ENCODE data around the gene PXMP4.

The PXMP4 gene

DNA sequence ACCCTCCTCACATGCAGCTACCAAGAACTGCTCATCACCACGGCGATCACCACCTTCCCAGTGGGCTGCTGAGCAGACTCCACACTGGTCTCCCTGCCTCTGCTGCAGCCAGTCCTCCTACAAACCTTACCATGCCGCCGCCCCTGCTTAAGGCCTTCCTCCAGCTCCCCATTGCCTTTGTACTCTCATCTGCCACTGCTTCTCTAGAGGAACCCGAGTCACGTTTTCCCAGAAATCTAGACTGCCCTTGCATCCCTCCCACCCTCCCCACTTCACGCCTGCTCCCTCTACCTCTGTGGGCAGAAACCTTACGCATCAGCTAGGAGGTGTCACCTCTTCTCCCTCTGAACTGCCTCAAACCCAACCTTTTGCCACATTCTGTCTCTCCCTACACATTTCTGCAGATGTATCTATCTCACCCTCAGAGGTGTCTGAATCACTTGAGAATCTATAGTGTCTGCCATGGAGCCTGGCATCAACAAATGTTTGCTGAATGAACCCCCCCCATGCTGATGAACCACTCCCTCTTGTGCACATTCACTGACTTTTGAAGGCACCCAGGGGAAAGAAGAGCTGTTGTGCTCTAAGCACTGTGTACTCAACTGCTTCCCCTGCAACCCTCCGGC lies 38.3 kb downstream of the PXMP4 start:
- DNase-seq (ENCODE audit: low read depth) = no peak

DNA sequence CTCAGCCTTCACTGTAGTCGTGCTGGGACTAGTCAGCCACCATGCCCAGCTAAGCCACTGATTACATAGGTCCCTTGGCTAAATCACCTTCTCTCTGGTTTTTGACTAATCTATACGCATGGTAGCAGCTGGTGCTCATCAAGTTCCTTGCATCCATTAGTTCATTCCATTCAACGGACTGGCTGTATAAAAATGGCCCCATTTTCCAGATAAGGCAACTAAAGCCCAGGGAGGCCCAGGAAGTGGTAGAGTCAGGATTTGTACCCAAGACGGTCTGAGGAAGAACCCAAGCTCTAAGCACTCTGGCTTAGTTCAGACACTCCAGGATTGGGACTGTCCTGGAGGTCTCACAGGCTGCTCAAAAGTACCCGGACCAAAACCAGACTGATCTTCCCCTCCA lies 38.8 kb downstream of the PXMP4 start:
- DNase-seq (ENCODE audit: low read depth) = no peak

DNA sequence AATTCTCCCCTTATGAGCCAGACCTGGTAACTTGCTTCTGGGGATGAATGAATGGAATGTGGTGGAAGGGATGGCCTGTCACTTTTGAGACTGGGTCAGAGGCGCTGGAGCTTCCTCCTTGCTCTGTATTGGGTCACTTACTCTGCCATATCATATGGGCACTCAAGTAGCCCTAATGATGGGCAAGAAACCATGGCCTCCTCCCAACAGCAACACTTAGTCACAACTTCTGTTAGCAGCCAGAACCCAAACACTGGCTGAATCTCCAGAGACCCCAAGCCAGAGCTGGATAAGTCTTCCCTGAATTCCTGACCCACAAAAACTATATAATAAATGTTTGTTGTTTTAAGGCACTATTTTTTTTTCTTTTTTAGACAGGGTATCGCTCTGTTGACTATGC lies 39.4 kb downstream of the PXMP4 start:
- no peak for DNase-seq (ENCODE audit: low read depth)

DNA sequence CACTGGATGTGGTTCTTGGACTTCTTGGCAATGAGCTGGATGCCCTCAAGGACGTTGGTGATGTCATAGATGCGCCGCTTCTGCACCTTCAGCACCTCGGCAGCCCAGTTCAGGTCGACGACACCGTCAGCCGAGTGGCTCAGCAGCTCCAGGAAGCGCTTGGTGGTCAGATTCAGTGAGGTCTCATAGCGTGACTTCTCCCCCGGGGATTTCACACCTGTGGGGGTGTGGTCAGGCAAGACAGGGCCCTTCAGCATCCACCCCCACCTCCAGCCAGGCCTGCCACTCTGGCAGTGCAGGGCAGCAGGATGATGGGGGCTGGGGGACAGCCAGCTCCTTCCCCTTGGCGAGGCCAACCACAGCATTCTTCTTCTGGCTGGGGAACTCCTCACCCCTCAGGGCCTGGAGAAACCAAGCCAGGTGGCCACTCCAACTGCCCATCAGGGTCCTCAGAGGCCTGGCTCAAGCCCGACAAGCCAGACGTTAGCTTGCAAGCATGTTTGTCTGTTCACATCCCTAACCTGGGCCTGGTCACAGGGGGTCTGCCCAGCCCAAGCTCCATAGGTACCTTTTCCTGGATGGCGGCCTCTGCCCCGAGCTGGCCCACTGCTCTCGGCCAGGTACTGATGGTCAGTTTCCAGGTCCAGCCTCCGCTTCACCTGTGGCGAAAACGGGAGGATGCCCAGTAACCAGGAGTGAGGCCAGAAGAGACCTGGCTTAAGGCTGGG lies 40.2 kb downstream of the PXMP4 start:
- no peak for DNase-seq (ENCODE audit: low read depth)

DNA sequence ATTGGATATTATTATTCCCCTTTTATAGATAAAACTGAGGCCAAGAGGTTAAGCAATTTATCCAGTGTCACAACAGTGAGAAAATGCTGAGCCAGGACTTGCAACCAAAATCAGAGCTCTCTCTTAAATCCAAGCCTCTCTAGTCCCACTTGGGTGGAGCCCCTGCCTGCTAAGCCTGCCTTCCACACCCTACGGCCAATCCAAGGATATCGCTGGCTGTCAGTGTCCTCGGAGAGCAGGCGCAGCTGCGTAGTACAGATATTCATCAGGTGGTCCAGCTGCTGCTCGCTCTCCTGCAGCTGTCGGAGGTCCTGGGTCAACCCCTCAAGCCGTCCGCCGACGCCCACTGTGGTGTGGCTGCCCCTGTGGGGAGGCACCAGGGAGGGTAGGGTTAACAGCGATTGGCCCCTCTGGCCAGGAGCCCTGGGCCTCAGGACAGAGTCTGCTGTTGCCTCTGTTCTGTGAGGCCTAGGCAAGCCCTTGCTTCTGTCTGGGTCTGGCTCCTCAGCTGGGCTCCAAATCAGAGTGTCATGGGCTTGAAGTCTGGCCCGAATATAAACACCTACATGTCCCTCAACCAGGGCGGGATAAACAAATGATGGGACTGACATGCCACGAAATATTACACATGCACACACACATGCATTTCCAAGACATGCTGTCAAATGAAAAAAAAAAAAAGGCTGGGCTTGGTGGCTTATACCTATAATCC lies 42.0 kb downstream of the PXMP4 start:
- DNase-seq (ENCODE audit: low read depth) = no peak

DNA sequence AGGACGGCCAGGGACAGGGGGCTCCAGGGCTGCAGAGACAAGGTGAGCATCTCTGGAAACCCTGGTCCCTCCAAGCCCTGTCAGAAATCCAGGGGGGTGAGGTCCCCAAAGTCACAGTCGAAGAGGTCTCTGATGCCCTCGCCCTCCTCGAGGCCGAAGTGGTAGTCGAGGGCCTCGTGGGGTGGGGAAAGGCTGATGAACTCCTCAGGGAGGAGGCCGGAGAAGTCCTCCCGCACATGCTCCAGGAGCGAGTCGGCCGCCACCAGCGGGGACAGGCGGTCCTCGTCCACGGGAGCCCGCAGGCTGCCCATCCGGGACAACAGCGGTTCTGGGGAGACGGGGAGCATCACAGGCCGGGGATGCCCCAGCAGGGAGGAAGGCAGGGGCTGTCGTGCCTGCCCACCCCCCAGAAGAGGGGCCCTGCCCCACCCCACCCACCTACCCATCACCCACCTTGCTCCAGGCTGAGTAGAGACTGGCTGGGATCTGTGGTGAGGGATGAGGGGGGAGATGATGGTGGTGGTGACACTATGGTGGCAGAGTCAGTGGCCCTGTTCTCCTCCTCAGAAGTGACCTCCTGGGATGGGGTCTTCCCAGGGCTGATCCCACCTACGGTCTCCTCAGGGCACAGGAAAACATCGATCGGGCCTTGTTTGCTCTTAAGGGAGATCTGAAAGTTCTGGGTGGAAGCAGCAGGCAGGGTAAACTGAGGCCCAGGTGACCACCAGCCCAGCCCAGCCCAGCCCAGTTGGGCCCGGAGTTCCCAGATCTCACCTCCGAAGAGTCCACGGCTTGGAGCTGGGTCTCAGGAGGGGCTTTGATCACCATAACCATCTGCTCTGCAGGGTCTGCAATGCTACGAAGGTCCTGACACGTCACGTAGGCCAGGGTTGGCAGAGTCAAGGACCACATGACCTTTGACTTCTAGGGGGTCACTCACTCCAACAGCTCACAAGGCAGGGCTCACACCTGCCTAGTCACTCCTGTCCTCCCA lies 43.2 kb downstream of the PXMP4 start:
- DNase-seq (ENCODE audit: low read depth) = no peak

DNA sequence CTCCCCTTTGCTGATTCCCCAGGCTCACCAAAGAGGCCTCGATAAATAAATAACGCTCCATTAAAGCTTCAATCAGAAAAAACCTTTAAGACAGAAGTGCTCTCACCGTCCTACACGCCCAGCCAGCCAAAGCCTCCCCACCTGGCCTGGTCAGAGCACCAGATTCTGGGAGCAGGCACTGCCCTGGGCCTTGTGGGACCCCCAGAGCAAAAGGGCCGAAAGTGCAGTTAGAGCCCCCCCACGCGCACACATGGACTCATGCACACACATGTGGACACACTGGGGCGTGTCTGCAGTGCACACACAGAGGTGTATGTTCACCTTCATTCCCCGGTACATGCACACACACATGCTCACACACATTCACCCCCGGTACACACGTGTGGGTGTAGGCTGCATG lies 44.0 kb downstream of the PXMP4 start:
- DNase-seq (ENCODE audit: low read depth) = no peak

DNA sequence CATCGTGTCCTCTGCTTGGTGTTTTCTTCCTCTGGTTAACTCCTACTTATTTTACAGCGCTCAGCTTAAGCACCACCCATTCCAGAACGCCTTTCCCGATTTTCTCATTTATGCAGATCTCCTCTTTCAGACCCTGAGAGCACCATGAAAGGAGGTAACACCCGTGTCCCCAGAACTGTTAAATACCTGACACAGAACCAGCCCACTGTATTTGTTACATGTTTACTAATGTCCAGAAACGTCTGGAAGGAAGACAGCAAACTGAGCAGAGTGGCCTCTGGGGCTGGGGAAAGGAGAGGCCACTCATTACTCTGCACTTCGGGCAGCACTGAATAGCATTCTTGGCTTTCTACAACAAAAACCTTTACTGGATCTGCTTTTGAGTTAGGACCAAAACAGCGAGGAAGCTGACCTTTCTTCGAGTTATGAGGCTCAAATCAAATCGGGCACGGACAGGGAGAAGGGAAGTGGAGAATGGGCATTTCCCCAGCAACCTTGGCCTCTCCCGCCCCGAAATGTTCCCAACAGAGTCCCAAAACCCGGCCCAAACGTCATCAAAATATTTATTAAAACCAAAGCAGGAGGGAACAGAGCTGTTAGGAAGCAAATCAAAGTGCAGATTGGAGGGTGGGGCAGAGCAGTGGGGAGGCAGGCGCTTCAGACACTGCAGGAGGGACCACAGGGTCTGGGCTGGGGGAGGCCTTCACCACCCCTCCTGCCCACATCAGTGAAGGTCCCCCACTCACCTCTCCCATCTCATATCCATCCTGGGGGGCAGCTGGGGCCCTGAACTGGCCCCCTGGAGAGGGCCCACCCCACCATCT lies 44.8 kb downstream of the PXMP4 start:
- DNase-seq (ENCODE audit: low read depth) = no peak

DNA sequence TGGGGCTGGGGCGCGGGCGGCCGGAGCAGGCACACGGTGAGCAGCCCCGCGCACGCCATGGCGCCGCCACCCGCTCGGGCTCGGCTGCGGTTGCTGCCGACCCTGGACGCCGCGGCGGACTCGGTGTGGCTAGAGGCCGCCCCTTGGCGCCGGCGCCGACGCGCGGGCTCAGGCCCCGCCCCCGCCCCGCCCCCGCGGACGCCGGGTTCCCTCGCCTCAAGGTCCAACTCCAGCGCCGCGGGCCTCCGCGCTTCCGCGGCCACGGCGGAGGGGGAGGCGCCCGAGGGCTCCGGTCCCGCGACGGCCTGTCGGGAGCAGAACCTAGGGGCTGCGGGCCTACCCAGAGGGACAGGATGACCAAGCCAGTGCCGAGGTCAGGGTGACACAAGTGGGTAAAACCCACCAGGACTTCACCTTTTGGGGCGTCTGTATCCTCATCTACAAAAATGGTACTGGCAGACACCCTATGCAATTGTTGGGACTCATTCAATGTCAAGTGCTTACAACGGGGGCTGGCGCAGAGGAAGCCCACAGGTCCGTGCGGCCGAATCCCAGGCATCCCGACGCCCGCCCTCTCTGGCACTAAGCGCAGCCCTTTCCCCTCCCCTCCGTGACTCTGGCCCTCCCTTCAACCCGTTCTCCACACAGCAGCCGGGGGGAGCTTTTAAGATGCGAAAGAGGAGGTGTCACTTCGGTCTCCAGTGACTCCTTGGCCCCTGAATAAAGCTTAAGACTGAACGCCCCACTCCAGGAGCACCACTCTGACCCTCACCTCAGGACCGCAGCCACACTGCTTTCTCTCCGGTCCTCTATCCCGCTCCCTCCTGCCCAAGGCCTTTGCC lies 45.6 kb downstream of the PXMP4 start, which contains the start of gene NECAB3:
NECAB3 (minus strand) TSS at position 135 of the 842 bp plus-strand sequence; CDS start at position 59, 76 bp downstream.
- DNase-seq (ENCODE audit: low read depth) = no peak

DNA sequence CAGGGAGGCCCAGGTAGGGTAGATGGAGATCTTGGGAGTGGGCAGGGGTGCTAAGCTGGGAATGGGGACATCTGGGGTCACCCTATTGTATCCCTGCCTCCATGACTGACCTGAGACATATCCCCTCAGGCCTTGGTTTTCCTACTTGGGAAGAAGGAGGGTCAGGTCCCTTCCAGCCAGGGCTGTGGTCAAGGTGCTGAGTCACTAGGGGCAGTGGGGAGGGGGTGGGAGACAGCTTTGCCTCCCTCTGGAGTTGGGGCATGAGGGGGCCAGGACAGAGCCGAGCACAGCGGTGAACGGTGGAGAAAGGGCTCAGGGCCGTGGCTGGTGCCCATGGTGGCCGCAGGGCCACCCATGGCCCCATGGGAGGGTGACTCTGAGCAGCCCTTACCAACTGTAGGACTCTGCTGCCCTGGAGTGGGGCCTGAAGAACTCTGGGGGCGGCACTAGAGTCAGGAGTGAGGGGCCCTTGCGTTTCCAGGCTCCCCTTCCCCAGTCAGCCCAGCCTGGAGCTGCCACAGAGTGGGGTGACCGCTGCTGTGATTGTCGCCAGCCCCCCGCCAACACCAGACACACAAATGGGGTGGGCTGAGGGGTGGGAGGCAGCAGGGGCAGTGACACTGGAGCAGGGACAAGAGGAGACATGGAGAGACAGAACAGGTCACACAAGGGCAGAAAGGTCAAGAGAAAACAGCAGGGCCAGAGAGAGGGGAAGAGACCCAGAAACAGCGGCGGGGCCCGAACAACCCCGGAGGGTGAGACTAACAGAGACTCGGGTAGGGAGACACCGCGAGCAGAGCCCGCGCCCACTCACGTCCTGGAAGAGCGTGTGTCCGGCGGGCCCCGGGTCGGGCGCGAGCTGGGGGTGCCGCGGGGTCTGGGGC lies 46.5 kb downstream of the PXMP4 start:
- no peak for DNase-seq (ENCODE audit: low read depth)

DNA sequence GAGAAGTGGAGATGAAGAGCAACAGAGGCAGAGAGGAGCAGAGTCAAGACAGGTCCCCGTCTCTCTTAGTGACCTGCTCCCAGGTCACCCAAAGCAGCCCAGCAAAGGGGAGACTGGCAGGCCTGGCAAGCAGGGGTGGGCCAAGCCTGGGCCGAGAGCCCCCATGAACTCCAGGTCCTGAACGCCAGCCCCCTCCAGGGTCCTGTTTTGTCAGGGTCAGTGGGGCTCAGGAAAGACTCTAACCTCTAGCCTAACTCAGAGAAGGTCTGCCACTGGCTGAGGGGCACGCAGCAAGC lies 47.0 kb downstream of the PXMP4 start:
- DNase-seq (ENCODE audit: low read depth) = no peak

DNA sequence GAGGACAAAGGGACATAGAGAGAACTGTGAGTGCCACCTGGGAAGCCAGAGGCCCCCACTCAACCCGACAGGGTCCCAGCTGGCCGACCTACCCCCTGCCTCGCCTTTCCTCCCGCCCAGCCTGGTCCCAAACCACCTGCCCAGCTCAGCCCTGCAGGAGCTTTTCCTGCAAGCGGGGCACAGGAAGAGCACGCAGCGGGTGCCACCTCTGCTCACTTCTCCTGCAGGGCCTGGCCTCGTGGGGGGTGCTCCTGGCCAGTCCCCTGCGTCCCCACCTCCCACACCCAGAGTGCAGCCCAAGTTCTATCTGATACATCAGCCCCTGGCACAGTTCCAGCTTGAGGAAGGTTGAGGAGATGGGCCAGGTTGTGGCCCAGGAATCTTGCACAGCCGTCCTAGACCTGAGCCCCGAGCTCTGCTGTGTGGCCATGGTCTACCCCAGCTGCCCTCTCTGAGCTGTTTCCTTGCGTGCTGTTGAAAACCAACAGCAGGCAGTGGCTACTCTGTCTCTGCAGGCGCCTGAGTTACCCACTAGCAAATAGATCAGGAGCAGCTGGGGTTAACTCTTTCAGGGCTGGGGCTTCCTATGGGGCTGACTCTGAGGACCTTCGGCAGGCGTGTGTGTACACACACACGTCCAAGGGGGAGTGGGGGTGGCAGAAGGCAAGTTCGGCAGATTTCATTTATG lies 47.5 kb downstream of the PXMP4 start:
- DNase-seq (ENCODE audit: low read depth) = no peak

DNA sequence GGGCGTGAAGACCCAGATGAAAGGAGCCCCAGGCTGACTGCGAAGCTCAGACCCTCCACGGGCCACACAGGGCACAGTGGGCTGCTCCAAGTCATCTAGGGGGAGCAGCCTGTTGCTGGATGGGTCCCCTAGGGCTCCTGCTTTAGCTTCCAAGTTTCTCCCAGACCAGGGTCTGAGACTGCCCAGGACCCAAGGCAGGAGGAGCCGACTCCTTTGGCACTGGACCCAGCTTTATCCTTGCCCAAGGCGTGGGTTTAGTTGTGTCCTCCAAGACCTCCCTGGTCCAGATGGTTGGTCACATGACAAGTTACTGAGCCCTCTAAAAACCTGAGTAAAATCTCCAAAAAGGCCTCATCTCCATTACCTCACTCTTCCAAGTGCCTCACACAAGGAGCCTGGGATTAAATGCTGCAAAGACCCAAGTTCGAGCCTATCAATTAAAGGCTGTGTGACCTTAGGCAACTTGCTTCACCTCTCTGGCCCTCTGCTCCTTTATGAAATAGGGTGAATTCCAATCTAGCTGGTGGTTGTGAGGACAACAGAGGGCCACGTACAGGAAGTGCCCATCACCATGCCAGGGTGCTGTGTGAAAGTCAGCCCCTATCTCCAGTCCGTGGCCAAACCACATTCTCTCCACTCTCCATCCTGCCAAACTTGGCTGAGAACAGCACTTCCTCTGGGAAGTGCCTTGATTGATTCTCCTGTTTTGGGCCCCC lies 48.4 kb downstream of the PXMP4 start:
- DNase-seq (ENCODE audit: low read depth) = no peak

DNA sequence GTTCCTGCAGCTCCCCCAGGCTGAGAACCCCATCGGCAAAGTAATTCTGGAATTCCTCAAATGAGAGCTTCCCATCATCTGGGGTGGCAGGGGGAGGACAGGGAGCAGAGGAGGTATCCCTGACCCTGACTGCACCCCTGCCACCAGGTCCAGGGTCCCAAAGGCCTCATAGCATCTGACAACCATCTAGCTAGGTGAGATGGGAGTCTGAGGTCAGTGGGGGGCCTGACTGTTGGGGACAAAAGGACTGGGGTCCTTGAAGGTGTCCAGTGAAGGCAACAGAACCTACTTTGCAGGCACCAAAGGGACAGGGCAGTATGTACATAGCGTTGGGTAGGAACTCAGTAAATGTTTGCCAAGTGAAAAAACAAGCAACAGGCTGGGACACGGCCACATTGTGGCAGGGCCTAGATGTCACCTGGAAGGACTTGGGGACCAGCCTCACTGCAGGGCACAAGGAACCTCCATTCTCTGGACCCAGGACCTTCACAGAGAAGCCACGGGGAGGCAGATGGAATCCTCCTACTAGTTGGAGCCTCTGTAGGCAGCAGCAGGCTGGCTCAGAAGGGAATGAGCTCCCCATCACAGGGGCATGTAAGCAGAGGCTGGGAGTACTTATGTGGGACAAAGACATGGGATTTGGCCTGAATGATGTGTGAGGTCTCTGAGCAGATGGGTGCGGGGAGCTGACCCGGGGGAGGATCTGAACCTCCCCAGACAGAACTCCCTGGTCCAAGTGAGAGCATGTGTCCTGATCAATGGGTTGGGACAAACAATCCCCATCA lies 49.2 kb downstream of the PXMP4 start:
- DNase-seq (ENCODE audit: low read depth) = no peak

DNA sequence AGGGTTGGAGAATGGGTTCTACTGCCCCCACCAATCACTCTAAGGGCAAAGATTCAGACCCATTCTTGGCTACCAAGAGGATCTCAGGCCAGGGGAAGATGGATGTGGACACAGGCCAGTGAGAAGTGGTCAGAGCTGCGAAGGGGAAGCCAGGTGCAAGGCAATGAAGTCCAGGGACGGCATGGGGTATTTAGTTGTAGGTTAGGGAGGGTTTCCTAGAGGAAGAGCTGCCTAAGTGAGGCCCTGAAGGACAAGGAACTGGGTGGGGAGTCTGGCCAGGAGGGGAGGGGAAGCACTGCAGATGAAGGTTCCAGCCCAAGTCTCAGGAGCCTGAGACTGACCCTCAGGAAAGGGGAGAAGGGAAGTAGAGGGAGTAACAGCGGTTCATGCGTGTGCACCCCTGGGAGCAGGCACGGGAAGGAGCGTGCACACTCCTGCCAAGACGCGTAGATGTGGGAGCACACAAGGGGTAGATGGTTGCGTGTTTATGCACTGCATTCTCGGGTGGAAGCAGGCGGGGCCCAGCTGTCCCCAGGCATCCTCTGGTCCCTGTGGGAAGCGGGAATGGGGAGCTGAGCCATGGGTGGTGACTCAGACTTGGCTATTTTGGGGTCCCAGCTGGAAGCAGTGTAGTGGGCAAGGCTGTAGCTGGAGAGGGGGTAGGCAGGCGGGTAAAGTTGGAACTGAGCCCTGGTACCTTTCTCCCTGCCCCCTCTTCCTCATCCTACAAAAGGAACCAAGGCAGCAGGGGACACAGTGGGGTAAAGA lies 50.1 kb downstream of the PXMP4 start:
- no peak for DNase-seq (ENCODE audit: low read depth)

DNA sequence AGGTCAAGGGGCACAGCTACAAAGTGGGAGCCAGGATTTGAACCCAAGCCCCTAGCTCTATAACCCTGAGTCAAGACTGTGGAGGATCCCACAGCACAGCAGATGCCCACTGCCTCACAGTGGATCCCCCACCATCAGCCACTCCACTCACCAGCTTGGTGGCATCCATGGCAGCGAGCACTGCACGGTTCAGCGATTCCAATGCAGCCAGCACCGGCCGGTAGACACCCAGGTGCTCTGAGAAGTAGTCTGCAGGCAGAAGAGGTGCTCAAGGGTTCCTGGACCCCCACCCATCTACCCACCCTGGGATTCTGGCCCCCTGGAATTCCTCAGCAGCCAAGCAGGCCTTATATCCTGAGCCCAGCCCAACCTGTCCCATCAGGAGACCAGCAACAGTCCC lies 50.9 kb downstream of the PXMP4 start:
- no peak for DNase-seq (ENCODE audit: low read depth)

All from stimulated activated CD8-positive, alpha-beta memory T cell treated with anti-CD3 and anti-CD28 coated beads, Interleukin-15, amount 100 ng/mL, for 1 hour (primary cell).